H9 (cell line): Measurements from ENCODE around the gene ASXL1. TPM values are rescaled to one million over a fixed set of nuclear protein-coding genes. Genes with fewer than 3 reads are reported as not detected.
A peak's percentile ranks its signal among the peaks of the same experiment; 100 is the strongest.

ENCODE experiments used
- DNase-seq: peaks from one replicate; pipeline ENCODE4 v3.0.0-alpha.2; 2017
- H2AFZ ChIP-seq: one replicate; pipeline ENCODE4 v1.6.1; 2013; ENCODE audit warnings: mild to moderate bottlenecking, low read length, control low read depth, moderate library complexity
- H2AK5ac ChIP-seq: 2 replicates; pipeline ENCODE4 v1.6.1; 2013; ENCODE audit warnings: low read length, control low read depth, mixed read lengths; ENCODE audit not compliant: insufficient read length
- H2BK120ac ChIP-seq: one replicate; pipeline ENCODE4 v1.6.1; 2013; ENCODE audit warnings: low read depth, mild to moderate bottlenecking, low read length, control low read depth, inconsistent platforms; ENCODE audit not compliant: poor library complexity, severe bottlenecking
- H2BK12ac ChIP-seq: 2 replicates; pipeline ENCODE4 v1.6.1; 2013; ENCODE audit warnings: low read length, control low read depth, mixed read lengths, low read depth; ENCODE audit not compliant: insufficient read length
- H2BK15ac ChIP-seq: 2 replicates; pipeline ENCODE4 v1.6.1; 2013; ENCODE audit warnings: low read depth, low read length, control low read depth
- H2BK20ac ChIP-seq: one replicate; pipeline ENCODE4 v1.6.1; 2013; ENCODE audit warnings: low read depth, mild to moderate bottlenecking, low read length, control low read depth, inconsistent platforms; ENCODE audit not compliant: poor library complexity, severe bottlenecking
- H2BK5ac ChIP-seq: 2 replicates; pipeline ENCODE4 v1.6.1; 2013; ENCODE audit warnings: low read length, control low read depth, mixed read lengths; ENCODE audit not compliant: insufficient read length
- H3K14ac ChIP-seq: 2 replicates; pipeline ENCODE4 v1.6.1; 2013; ENCODE audit warnings: low read length, control low read depth; ENCODE audit not compliant: insufficient read depth
- H3K18ac ChIP-seq: 2 replicates; pipeline ENCODE4 v1.6.1; 2013; ENCODE audit warnings: low read depth, mild to moderate bottlenecking, mixed read lengths, low read length, control low read depth; ENCODE audit not compliant: insufficient read length
- H3K23ac ChIP-seq: 2 replicates; pipeline ENCODE4 v1.6.1; 2013; ENCODE audit warnings: low read length, control low read depth, mixed read lengths, low read depth; ENCODE audit not compliant: insufficient read length
- H3K23me2 ChIP-seq: 2 replicates; pipeline ENCODE4 v1.6.1; 2013; ENCODE audit warnings: low read depth, mild to moderate bottlenecking, mixed read lengths, low read length, control low read depth; ENCODE audit not compliant: insufficient read length, poor library complexity, severe bottlenecking
- H3K27ac ChIP-seq: 2 replicates; pipeline ENCODE4 v1.5.1; 2013; ENCODE audit warnings: low read length, control low read depth, mixed read lengths, low read depth; ENCODE audit not compliant: insufficient read length
- H3K27me3 ChIP-seq: 2 replicates; pipeline ENCODE4 v1.6.1; 2013; ENCODE audit warnings: low read length, control low read depth, inconsistent platforms; ENCODE audit not compliant: insufficient read depth
- H3K4ac ChIP-seq: 2 replicates; pipeline ENCODE4 v1.6.1; 2013; ENCODE audit warnings: low read depth, mild to moderate bottlenecking, control low read depth, inconsistent platforms, low read length, moderate library complexity
- H3K4me1 ChIP-seq: 2 replicates; pipeline ENCODE4 v1.6.1; 2013; ENCODE audit warnings: low read length, control low read depth, inconsistent platforms; ENCODE audit not compliant: insufficient read depth
- H3K4me2 ChIP-seq: 2 replicates; pipeline ENCODE4 v1.6.1; 2013; ENCODE audit warnings: low read length, control low read depth, mixed read lengths; ENCODE audit not compliant: insufficient read length, insufficient read depth
- H3K56ac ChIP-seq: 2 replicates; pipeline ENCODE4 v1.6.1; 2013; ENCODE audit warnings: low read depth, mild to moderate bottlenecking, mixed read lengths, low read length, control low read depth; ENCODE audit not compliant: insufficient read length
- H3K79me1 ChIP-seq: 2 replicates; pipeline ENCODE4 v1.6.1; 2013; ENCODE audit warnings: low read depth, mild to moderate bottlenecking, moderate library complexity, low read length, control low read depth, inconsistent platforms; ENCODE audit not compliant: insufficient read depth, poor library complexity, severe bottlenecking
- H3K79me2 ChIP-seq: 2 replicates; pipeline ENCODE4 v1.6.1; 2013; ENCODE audit warnings: low read length, control low read depth, inconsistent platforms; ENCODE audit not compliant: insufficient read depth
- H3K9ac ChIP-seq: 2 replicates; pipeline ENCODE4 v1.6.1; 2013; ENCODE audit warnings: low read length, control low read depth, mixed read lengths; ENCODE audit not compliant: insufficient read length; ENCODE audit errors: extremely low read depth
- H3K9me3 ChIP-seq: one replicate; pipeline ENCODE4 v1.6.1; 2013; ENCODE audit warnings: low read depth, low read length, inconsistent platforms; ENCODE audit not compliant: control insufficient read depth
- H3T11ph ChIP-seq: one replicate; pipeline ENCODE4 v1.6.1; 2013; ENCODE audit warnings: mild to moderate bottlenecking, low read length, control low read depth, inconsistent platforms
- H4K20me1 ChIP-seq: one replicate; pipeline ENCODE4 v1.6.1; 2013; ENCODE audit not compliant: control insufficient read depth, insufficient read length, insufficient read depth
- H4K5ac ChIP-seq: 2 replicates; pipeline ENCODE4 v1.6.1; 2013; ENCODE audit warnings: low read depth, mild to moderate bottlenecking, mixed read lengths, low read length, control low read depth; ENCODE audit not compliant: insufficient read length
- H4K8ac ChIP-seq: replicated peaks from 2 replicates; pipeline ENCODE4 v1.6.1; 2013; ENCODE audit warnings: low read length, control low read depth, mixed read lengths, low read depth; ENCODE audit not compliant: insufficient read length
- H4K91ac ChIP-seq: 2 replicates; pipeline ENCODE4 v1.6.1; 2013; ENCODE audit warnings: low read depth, mild to moderate bottlenecking, moderate library complexity, mixed read lengths, low read length, control low read depth; ENCODE audit not compliant: insufficient read length
- H3K27ac Mint-ChIP-seq, 3 experiments: 2 replicates in 2 of 3; 3 replicates in 1 of 3; pipeline ENCODE4 v1.8.0; 2020 to 2021; ENCODE audit warnings: mixed read lengths in 3 of 3, mild to moderate bottlenecking in 1 of 3, moderate library complexity in 1 of 3
- H3K27me3 Mint-ChIP-seq: 2 replicates; pipeline ENCODE4 v1.8.0; 2021; ENCODE audit warnings: low read depth, mild to moderate bottlenecking, moderate library complexity, mixed read lengths
- H3K36me3 Mint-ChIP-seq, 3 experiments: 2 replicates in 2 of 3; 3 replicates in 1 of 3; pipeline ENCODE4 v1.8.0; 2020 to 2021; ENCODE audit warnings: low read depth in 3 of 3, mixed read lengths in 3 of 3; ENCODE audit not compliant: insufficient read depth in 1 of 3
- H3K4me1 Mint-ChIP-seq, 2 experiments: 2 replicates each; pipeline ENCODE4 v1.8.0; 2020; ENCODE audit warnings: mixed read lengths in 2 of 2
- H3K4me3 Mint-ChIP-seq, 2 experiments: 2 replicates in 1 of 2; 3 replicates in 1 of 2; pipeline ENCODE4 v1.8.0; 2020 to 2021; ENCODE audit warnings: mild to moderate bottlenecking in 2 of 2, mixed read lengths in 2 of 2, moderate library complexity in 1 of 2
- H3K9me3 Mint-ChIP-seq, 2 experiments: 2 replicates in 1 of 2; 3 replicates in 1 of 2; pipeline ENCODE4 v1.8.0; 2020; ENCODE audit warnings: mild to moderate bottlenecking in 2 of 2, mixed read lengths in 2 of 2, moderate library complexity in 1 of 2
- CTCF ChIP-seq: fragments of 200-600 bp; sonication (generic); conservative IDR thresholded peaks from 3 replicates; pipeline ENCODE4 v1.8.0; 2021; ENCODE audit warnings: antibody characterized with exemption, mild to moderate bottlenecking
- WGBS: extraction: QIAGEN DNeasy Blood & Tissue Kit; methylation state at CpG from one replicate; pipeline ENCODE4 v1.1.7; 2013; ENCODE audit warnings: missing lambda C conversion rate, low lambda C conversion rate, mixed read lengths; ENCODE audit not compliant: insufficient read length; ENCODE audit errors: extremely low coverage; 5-methylcytosine and 5-hydroxymethylcytosine counted together
- total RNA-seq: library from RNA; stranded (reverse); gene quantifications from 2 replicates; pipeline ENCODE4 v1.2.1, GENCODE V29; 2021

ASXL1 gene
- total RNA-seq, 1 experiment from 2014 or later = 39.5 TPM

- peak overlapping the region in 1 of 2 experiments; percentile 70; a peak in 2 of 5 replicates for H3K4me3 Mint-ChIP-seq
- H4K91ac ChIP-seq = no peak overlapping the region
- no peaks in the 10 kb centered on the region; the same call in none of the 2 replicates for H3K27me3 Mint-ChIP-seq
- H3K23ac ChIP-seq = no peak overlapping the region
- H2BK12ac ChIP-seq = no peak overlapping the region
- H2BK15ac ChIP-seq = no peak overlapping the region
- no peak overlapping the region for H2BK5ac ChIP-seq
- H3K4me2 ChIP-seq = no peak overlapping the region
- H2BK20ac ChIP-seq = no peak overlapping the region
- peaks cover 4 to 11% (median 7%) of the 10 kb centered on the region in 3 experiments; a peak in 5 of 7 replicates for H3K36me3 Mint-ChIP-seq
- H3K79me2 ChIP-seq = peaks cover 31% of the 10 kb centered on the region; the same call in 1 of the 2 replicates
- peaks cover 8% of the 10 kb centered on the region; the same call in 1 of the 2 replicates for H3K4me1 ChIP-seq
- no peak overlapping the region for H3K56ac ChIP-seq
- H3K23me2 ChIP-seq = no peaks in the 10 kb centered on the region
- no peak overlapping the region for H3K18ac ChIP-seq
- H4K20me1 ChIP-seq = no peaks in the 10 kb centered on the region
- no peak overlapping the region for H4K8ac ChIP-seq
- no peak overlapping the region for H4K5ac ChIP-seq
- H2AFZ ChIP-seq = no peak overlapping the region
- H3K4ac ChIP-seq = no peak overlapping the region
- H3K14ac ChIP-seq = no peak overlapping the region
- H2AK5ac ChIP-seq = no peak overlapping the region
- H2BK120ac ChIP-seq = no peak overlapping the region
- no peak for TF ChIP-seq CTCF
- no peak overlapping the region for H3K9ac ChIP-seq
- H3K27ac Mint-ChIP-seq = peak overlapping the region in 2 of 3 experiments; percentile 55 to 62; a peak in 3 of 7 replicates
- H3K79me1 ChIP-seq = peaks cover 2% of the 10 kb centered on the region
- no peaks in the 10 kb centered on the region for H3K9me3 ChIP-seq
- no peak overlapping the region for H3T11ph ChIP-seq
- H3K9me3 Mint-ChIP-seq = no peaks in the 10 kb centered on the region
- H3K27ac ChIP-seq = no peak overlapping the region
- DNase-seq = no peak
- no CpG with 5 or more reads among the region's 22 CpGs for WGBS
- H3K4me1 Mint-ChIP-seq = peaks cover 62 to 66% of the 10 kb centered on the region in 2 experiments
- H3K27me3 ChIP-seq = no peaks in the 10 kb centered on the region
Measured at GRCh38 chr20:32476684-32477593, 118.8 kb downstream of the ASXL1 start.
